IPS DF 6.9 (cell line): ENCODE data around the gene TBX6.
"Not testable (repeated sequence)": the region's sequence is repeated elsewhere in the genome, so short reads cannot be mapped to it uniquely, and the experiment has no call there.

Experiments
- DNase-seq: peaks from one replicate; pipeline ENCODE4 v3.0.0-alpha.2; 2013; ENCODE audit warnings: low read depth, low spot score
- H3K27ac ChIP-seq: one replicate; pipeline ENCODE4 v1.5.1; 2013; ENCODE audit warnings: low read length, control low read depth
- H3K27me3 ChIP-seq: 2 replicates; pipeline ENCODE4 v1.6.1; 2013; ENCODE audit warnings: mild to moderate bottlenecking, low read length; ENCODE audit not compliant: control insufficient read depth, insufficient read depth
- H3K36me3 ChIP-seq: 2 replicates; pipeline ENCODE4 v1.6.1; 2013; ENCODE audit warnings: low read length; ENCODE audit not compliant: control insufficient read depth, insufficient read depth
- H3K4me1 ChIP-seq: 2 replicates; pipeline ENCODE4 v1.6.1; 2013; ENCODE audit warnings: low read length; ENCODE audit not compliant: control insufficient read depth, insufficient read depth
- H3K4me3 ChIP-seq: 2 replicates; pipeline ENCODE4 v1.5.1; 2013; ENCODE audit warnings: mild to moderate bottlenecking, low read length
- H3K9me3 ChIP-seq: 2 replicates; pipeline ENCODE4 v1.6.1; 2013; ENCODE audit warnings: low read length, inconsistent platforms; ENCODE audit not compliant: control insufficient read depth, insufficient read depth
- WGBS: extraction: QIAGEN DNeasy Blood & Tissue Kit; methylation state at CpG from one replicate; pipeline ENCODE4 v1.1.7; 2013; ENCODE audit warnings: mixed read lengths, missing lambda C conversion rate; ENCODE audit not compliant: insufficient read length, insufficient coverage; 5-methylcytosine and 5-hydroxymethylcytosine counted together

Gene TBX6

DNA sequence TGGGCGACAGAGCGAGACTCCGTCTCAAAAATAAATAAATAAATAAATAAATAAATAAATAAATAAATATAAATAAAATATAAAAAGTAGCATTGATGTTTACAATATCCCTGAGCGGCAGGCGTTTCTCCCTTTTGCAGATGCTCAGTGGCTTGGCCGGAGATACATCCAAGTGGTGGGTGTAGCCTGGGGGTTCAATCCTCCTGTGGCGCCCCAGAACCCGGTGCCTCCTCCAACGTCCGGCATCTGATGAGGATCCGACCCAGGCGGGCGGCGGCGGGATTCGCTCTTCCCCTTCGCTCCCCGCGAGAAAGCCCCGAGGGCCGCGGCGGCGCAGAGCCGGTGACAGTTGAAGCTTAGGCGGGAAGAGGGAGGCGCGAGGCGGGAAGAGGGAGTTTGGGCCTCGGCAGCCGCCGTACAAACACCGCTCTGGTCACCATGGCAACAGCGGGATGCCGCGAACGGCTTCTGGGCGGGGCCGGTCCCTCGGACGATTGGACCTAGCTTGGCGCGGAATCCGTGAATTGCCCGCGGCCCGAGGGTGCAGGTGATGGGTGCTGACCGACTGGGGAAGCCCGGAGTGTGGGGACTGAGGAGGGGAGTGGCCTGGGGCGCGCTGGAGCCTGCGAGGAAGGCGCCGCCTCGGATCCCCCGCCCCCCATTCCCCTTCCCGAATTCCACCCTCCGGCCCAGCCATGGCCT is 38.9 kb downstream of the TBX6 start:
- Histone ChIP-seq H3K27me3 (no peaks in the 10 kb centered on the region), H3K27ac (no peak overlapping the region), H3K4me1 (no peaks in the 10 kb centered on the region), H3K9me3 (no peaks in the 10 kb centered on the region), H3K36me3 (no peaks in the 10 kb centered on the region), H3K4me3 (peak overlapping the region; percentile 69; the same call in 1 of the 2 replicates)
- no CpG with 5 or more reads among the region's 58 CpGs for WGBS
- DNase-seq = no peak

DNA sequence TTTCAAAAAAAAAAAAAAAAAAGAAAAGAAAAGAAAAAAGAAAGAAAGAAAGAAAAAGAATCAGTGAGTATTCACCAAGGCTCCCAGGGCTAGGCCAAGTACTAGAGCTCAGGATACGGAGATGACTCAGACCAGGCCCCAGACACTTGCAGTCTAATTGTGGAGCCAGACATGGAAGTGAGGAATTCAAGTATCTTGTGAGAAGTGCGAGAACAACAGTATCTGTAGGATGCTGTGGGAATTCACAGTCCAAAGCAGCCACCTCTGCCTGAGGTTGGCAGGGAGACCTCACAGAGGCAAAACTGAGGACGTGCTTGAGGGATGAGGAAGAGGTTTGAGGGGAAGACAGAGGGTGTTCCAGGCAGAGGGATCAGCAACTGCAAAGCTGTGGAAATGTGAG is 40.2 kb downstream of the TBX6 start:
- H3K27ac ChIP-seq = no peak overlapping the region

DNA sequence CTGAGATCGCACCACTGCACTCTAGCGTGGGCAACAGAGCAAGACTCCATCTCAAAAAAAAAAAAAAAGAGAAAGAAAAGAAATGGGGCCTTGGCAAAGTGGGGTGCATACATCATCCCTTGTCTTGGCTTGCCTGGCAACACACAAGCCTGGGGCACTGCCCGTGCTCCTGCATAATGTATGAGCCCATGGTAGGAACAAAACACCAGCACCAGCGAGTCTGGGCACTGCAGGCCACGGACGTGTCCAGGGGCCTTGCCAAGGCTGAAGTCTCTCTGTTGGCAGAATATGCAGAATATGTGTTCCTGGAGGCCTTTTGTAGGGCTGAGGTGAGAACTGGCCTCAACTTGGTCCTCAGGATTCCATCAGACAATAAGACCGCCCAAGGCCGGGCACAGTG is 41.9 kb downstream of the TBX6 start:
- Histone ChIP-seq H3K27ac (no peak overlapping the region), H3K27me3 (no peaks in the 10 kb centered on the region), H3K9me3 (no peaks in the 10 kb centered on the region), H3K4me1 (no peaks in the 10 kb centered on the region), H3K36me3 (no peaks in the 10 kb centered on the region), H3K4me3 (no peak overlapping the region)
- DNase-seq = no peak
- WGBS = no CpG with 5 or more reads among the region's 8 CpGs

More for the DNA sequence above, 40.2 kb downstream of the TBX6 start:
- H3K36me3 ChIP-seq = no peaks in the 10 kb centered on the region
- no peaks in the 10 kb centered on the region for H3K9me3 ChIP-seq
- H3K27me3 ChIP-seq = no peaks in the 10 kb centered on the region
- DNase-seq = no peak
- WGBS = no CpG with 5 or more reads among the region's 3 CpGs
- H3K4me3 ChIP-seq = no peak overlapping the region
- H3K4me1 ChIP-seq = no peaks in the 10 kb centered on the region

DNA sequence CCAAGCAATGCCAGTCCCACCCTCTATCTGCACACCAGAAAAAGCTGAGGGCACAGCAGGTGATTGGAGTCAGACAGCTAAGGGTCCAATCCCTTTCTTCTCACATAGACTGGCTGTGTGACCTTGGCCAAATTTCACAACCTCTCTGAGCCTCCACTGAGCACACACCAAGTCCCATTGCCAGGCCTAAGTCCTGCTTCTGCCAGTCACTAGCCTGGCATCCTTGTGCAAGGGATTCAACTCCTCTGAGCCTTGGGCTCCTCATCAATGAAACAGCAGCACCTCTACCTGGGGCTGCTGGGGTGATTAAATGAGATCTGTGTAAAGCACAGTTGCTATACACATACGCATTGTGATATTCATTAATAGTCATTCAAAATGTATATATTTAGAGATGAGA is 45.1 kb downstream of the TBX6 start:
- Histone ChIP-seq H3K4me1 (no peaks in the 10 kb centered on the region), H3K27me3 (no peaks in the 10 kb centered on the region), H3K9me3 (no peaks in the 10 kb centered on the region), H3K36me3 (no peaks in the 10 kb centered on the region), H3K4me3 (no peak overlapping the region), H3K27ac (no peak overlapping the region)
- no peak for DNase-seq
- WGBS = no CpG with 5 or more reads among the region's 1 CpG

DNA sequence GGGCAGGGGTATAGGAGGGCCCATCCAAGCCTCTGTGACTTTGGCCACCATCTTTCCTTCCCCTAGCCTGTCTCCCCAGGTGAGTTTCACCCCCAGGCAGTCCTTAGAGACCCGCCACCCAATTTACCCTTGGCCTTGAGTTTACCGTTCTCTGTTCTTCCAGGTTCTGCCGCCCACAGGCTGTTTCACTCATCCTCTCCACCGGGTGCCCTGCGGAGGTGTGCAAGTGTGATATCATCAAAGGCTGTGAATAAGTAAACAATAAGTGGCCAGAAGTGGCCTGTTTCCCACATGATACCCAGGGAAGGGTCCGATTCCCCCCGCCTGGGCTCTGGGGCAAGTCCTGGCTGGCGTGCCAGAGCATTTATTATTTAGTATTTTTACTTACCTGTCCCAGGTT is 45.5 kb downstream of the TBX6 start:
- Histone ChIP-seq H3K4me3 (no peak overlapping the region), H3K27ac (no peak overlapping the region), H3K27me3 (no peaks in the 10 kb centered on the region), H3K4me1 (no peaks in the 10 kb centered on the region), H3K9me3 (no peaks in the 10 kb centered on the region), H3K36me3 (no peaks in the 10 kb centered on the region)
- DNase-seq = no peak
- WGBS = no CpG with 5 or more reads among the region's 8 CpGs

DNA sequence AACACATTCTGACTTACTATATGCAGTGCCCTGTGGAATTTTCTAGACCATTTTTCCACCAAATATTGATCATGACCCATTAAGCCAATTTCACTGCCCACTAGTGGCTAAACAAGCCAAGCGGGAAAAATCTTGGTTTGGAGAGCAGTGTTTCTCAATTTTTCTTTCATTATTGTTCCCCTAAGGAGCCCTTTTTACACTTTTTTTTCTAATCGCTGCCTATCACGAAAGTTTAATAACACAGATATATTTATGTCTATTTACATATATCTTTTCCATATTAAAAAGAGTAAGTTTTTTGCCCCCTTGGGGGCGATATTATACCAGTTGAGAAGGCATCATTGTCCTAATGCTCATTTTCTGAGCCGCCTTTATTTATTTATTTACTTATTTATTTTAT is 49.9 kb downstream of the TBX6 start:
- no CpG with 5 or more reads among the region's 5 CpGs for WGBS
- no peak overlapping the region for H3K27ac ChIP-seq
- DNase-seq = no peak
- no peaks in the 10 kb centered on the region for H3K27me3 ChIP-seq
- no peaks in the 10 kb centered on the region for H3K9me3 ChIP-seq
- H3K36me3 ChIP-seq = no peaks in the 10 kb centered on the region
- H3K4me3 ChIP-seq = no peak overlapping the region
- no peaks in the 10 kb centered on the region for H3K4me1 ChIP-seq

DNA sequence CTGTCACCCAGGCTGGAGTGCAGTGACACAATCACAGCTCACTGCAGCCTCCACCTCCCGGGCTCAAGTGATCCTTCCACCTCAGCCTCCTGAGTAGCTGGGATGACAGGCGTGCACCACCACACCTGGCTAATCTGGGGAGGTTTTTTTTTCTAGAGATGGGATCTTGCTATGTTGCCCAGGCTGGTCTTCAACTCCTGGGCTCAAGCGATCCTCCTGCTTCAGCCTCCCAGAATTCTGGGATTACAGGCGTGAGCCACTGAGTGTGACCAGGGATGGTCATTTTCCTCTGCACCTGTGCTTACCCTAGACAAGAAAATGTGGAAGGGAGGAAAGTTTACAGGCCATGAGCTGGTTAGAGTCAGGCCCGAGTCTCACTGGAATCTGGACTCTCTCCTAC is 51.0 kb downstream of the TBX6 start:
- not testable (repeated sequence) for H3K4me3 ChIP-seq

DNA sequence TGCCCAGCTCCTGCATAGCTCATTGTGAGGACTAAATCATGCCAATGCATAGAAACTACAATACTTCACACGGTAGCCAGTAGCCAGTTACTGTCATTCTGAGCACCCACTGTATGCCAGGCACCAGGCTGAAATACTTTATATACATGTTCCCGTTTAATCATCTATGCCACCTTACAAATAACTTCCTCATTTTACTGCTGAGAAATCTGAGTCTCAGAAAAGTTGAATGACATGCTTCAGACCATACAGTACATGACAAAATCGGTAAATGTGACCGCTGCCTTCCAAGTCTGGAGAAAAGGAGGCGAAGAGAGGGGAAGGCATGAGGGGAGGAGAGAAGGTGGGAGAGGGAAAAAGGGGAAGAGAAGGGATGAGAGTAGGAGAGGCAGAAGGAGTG is 51.5 kb downstream of the TBX6 start:
- no peak for DNase-seq
- H3K27me3 ChIP-seq = no peaks in the 10 kb centered on the region
- no peaks in the 10 kb centered on the region; the same call in 1 of the 2 replicates for H3K4me1 ChIP-seq
- no CpG with 5 or more reads among the region's 5 CpGs for WGBS
- H3K27ac ChIP-seq = no peak overlapping the region
- no peak overlapping the region for H3K4me3 ChIP-seq
- H3K36me3 ChIP-seq = no peaks in the 10 kb centered on the region
- no peaks in the 10 kb centered on the region for H3K9me3 ChIP-seq

More for the DNA sequence above, 51.0 kb downstream of the TBX6 start:
- not testable (repeated sequence) for H3K27me3 ChIP-seq, H3K9me3 ChIP-seq, H3K4me1 ChIP-seq, H3K27ac ChIP-seq, DNase-seq, H3K36me3 ChIP-seq
- WGBS = no CpG with 5 or more reads among the region's 5 CpGs
